ENCODE data around the gene C6orf120. TPM values are rescaled to one million over a fixed set of nuclear protein-coding genes. Genes with fewer than 3 reads are reported as not detected.

The C6orf120 gene
- total RNA-seq, 1 donor from 2014 or later, result 14.0 TPM

DNA sequence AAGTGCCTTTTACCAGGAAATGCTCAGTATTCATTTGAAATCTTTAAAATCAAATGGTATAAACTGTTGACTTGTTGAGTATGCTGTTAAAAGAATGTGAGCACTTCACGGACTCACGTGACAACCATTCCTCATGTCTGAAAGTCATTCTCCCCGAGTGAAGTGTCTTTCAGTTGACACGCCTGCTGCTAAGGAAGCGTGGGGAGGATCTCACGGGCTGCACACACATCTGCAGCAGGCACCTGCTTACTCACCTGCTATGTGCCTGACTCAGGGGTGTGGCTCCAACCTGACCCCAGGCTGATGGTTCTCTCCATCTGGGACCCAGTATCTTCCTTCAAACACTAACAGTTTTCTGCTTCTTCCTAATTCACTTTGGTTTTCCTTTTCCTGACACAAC lies 32.8 kb upstream of the C6orf120 start:
- H3K27ac ChIP-seq (replicated peaks), result peak overlapping the region; percentile 67
- peaks cover 3% of the 10 kb centered on the region for H3K9me3 ChIP-seq (replicated peaks)
- H3K36me3 ChIP-seq, result peaks cover 48% of the 10 kb centered on the region
- H3K4me3 ChIP-seq, result no peak overlapping the region
- no peaks in the 10 kb centered on the region for H3K27me3 ChIP-seq (ENCODE audit: low read depth)
- intact Hi-C loops (cut with micrococcal nuclease), result no loop called here
- H3K4me1 ChIP-seq, result peaks cover 16% of the 10 kb centered on the region
- DNase-seq, result no peak
- TF ChIP-seq, protein P1, sequence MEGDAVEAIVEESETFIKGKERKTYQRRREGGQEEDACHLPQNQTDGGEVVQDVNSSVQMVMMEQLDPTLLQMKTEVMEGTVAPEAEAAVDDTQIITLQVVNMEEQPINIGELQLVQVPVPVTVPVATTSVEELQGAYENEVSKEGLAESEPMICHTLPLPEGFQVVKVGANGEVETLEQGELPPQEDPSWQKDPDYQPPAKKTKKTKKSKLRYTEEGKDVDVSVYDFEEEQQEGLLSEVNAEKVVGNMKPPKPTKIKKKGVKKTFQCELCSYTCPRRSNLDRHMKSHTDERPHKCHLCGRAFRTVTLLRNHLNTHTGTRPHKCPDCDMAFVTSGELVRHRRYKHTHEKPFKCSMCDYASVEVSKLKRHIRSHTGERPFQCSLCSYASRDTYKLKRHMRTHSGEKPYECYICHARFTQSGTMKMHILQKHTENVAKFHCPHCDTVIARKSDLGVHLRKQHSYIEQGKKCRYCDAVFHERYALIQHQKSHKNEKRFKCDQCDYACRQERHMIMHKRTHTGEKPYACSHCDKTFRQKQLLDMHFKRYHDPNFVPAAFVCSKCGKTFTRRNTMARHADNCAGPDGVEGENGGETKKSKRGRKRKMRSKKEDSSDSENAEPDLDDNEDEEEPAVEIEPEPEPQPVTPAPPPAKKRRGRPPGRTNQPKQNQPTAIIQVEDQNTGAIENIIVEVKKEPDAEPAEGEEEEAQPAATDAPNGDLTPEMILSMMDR (IDR thresholded peaks at IDR 0.05; ENCODE audit: borderline replicate concordance), result no peak

DNA sequence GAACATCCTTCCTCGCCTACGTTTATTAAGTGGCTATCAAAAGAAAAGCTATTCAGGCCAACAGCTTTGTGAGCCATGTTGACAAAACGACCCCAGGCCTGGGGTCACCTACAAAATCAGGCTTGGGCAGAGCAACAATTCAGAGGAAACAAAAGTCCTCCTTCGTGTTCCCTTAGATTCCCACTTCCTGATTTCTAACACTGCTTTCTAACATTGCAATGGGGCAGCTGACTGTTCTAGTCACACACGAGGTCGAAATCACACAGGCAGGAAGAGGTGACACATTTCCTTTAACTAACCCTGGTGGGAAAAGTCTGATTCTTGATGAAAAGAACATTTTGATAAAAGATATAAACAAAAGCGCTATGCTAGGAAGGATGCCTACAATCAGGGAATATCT lies 32.0 kb upstream of the C6orf120 start:
- no peak overlapping the region for H3K4me3 ChIP-seq
- peaks cover 8% of the 10 kb centered on the region for H3K9me3 ChIP-seq (replicated peaks)
- no peaks in the 10 kb centered on the region for H3K27me3 ChIP-seq (ENCODE audit: low read depth)
- peaks cover 43% of the 10 kb centered on the region for H3K36me3 ChIP-seq
- no peak for DNase-seq
- TF ChIP-seq, protein P1 (IDR thresholded peaks at IDR 0.05; ENCODE audit: borderline replicate concordance), result no peak
- intact Hi-C loops (cut with micrococcal nuclease), result no loop called here
- peak overlapping the region; percentile 67 for H3K27ac ChIP-seq (replicated peaks)
- peaks cover 16% of the 10 kb centered on the region for H3K4me1 ChIP-seq

DNA sequence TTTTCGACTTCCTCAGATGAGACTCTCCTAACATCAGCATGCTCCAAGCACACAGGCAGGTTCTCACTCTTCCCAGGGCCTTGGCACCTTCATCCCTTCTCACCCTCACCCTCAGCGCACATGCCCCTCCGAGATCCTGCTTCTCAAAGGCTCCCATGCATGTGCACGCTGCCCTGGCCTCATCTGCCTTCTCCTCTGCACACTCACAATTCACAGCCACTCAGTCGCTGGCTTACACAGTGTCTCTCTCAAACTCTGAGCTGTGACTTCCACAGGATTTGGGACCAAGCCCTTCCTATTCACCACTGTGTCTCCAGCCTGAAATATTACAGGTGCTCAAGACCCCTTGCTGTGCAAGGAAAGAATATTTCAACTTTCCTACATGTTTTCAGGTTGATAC lies 30.4 kb upstream of the C6orf120 start:
- Histone ChIP-seq H3K27ac (replicated peaks) (no peak overlapping the region), H3K27me3 (ENCODE audit: low read depth) (no peaks in the 10 kb centered on the region), H3K4me1 (peaks cover 16% of the 10 kb centered on the region), H3K4me3 (no peak overlapping the region), H3K9me3 (replicated peaks) (peaks cover 8% of the 10 kb centered on the region), H3K36me3 (peaks cover 29% of the 10 kb centered on the region)
- TF ChIP-seq, protein P1 (IDR thresholded peaks at IDR 0.05; ENCODE audit: borderline replicate concordance), result no peak
- no peak for DNase-seq
- intact Hi-C loops (cut with micrococcal nuclease), result no loop called here

DNA sequence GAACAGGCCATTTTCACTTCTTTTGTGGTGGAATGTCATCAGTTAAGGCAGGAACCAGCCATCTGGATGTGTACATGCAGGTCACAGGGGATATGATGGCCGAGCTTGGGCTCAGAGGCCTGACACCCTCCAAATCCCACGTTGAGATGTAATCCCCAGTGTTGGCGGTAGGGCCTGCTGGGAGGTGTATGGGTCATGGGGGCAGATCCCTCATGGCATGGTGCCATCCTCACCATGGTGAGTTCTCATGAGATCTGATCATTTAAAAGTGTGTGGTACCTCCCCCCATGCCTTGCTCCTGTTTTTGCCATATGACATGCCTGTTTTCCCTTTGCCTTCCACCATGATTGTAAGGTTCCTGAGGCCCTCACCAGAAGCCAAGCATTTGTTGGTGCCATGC lies 26.9 kb upstream of the C6orf120 start:
- TF ChIP-seq, protein P1 (IDR thresholded peaks at IDR 0.05; ENCODE audit: borderline replicate concordance), result no peak

DNA sequence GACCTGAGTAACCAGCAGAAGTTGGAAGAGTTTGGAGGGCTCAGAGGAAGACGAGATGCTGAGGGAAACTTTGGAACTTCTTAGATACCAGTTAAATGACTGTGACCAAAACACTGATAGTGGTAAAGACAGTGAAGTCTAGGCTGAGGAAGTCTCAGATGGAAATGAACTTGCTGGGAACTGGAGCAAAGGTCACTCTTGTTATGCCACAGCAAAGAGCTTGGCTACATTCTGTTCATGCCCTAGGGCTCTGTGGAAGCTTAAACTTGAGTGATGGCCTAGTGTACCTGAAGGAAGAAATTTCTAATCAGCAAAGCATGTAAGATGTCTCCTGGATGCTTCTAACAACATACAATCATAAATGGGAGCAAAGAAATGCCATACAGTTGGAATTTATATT lies 24.8 kb upstream of the C6orf120 start:
- Histone ChIP-seq H3K27me3 (ENCODE audit: low read depth) (no peaks in the 10 kb centered on the region), H3K4me3 (no peak overlapping the region), H3K9me3 (replicated peaks) (peaks cover 8% of the 10 kb centered on the region), H3K36me3 (peaks cover 16% of the 10 kb centered on the region), H3K27ac (replicated peaks) (no peak overlapping the region), H3K4me1 (peaks cover 8% of the 10 kb centered on the region)
- intact Hi-C loops (cut with micrococcal nuclease), result no loop called here
- DNase-seq, result no peak
- TF ChIP-seq, protein P1 (IDR thresholded peaks at IDR 0.05; ENCODE audit: borderline replicate concordance), result no peak

More for the DNA sequence above, 26.9 kb upstream of the C6orf120 start:
- Histone ChIP-seq H3K36me3 (peaks cover 12% of the 10 kb centered on the region), H3K27me3 (ENCODE audit: low read depth) (no peaks in the 10 kb centered on the region), H3K27ac (replicated peaks) (no peak overlapping the region), H3K9me3 (replicated peaks) (peaks cover 8% of the 10 kb centered on the region), H3K4me3 (no peak overlapping the region), H3K4me1 (peaks cover 15% of the 10 kb centered on the region)
- no peak for DNase-seq
- intact Hi-C loops (cut with micrococcal nuclease), result no loop called here

DNA sequence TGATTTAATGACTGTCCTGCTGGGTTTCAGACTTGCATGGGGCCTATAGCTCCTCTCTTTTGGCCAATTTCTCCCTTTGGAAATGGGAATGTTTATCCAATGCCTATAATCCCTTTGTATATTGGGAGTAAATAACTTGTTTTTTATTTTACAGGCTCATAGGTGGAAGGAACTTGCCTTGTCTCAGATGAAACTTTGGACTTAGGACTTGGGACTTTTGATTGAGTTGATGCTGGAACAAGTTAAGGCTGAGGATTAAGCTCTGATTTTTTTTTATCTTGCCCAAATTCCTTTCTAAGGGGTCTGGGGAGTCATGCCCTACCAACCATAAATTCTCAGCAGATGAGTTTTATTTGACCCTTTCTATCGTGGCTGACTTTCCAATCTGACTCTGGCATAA lies 23.6 kb upstream of the C6orf120 start:
- Histone ChIP-seq H3K27ac (replicated peaks) (no peak overlapping the region), H3K4me3 (no peak overlapping the region), H3K4me1 (peaks cover 8% of the 10 kb centered on the region), H3K9me3 (replicated peaks) (peaks cover 8% of the 10 kb centered on the region), H3K27me3 (ENCODE audit: low read depth) (no peaks in the 10 kb centered on the region), H3K36me3 (peaks cover 19% of the 10 kb centered on the region)
- intact Hi-C loops (cut with micrococcal nuclease), result no loop called here
- DNase-seq, result no peak
- TF ChIP-seq, protein P1 (IDR thresholded peaks at IDR 0.05; ENCODE audit: borderline replicate concordance), result no peak

Measured in left ventricle myocardium inferior (tissue), 1 donor.